ENCODE results near the gene TTC4.

Gene TTC4

DNA sequence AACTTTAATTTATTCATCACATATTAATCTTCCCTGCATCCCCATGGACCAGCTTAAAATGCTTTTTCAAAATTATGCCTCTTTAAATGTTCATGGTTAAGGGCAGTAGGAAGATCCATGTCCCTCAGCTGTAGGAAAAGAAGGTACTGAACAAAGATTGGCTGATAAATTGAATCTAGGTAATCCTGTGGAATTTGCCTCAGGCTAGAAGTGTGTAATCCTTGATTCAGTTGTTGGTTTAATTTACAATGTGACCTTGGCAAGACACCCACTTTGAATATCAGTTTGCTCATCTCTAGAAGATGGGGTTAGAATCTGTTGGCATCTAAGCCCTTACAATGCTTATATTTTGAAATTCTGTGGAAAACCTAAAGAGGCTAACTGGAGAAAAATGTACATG, 6.1 kb downstream of the TTC4 start:
- DNase-seq (ENCODE audit: low spot score) = no peak
- TF ChIP-seq, protein P1, sequence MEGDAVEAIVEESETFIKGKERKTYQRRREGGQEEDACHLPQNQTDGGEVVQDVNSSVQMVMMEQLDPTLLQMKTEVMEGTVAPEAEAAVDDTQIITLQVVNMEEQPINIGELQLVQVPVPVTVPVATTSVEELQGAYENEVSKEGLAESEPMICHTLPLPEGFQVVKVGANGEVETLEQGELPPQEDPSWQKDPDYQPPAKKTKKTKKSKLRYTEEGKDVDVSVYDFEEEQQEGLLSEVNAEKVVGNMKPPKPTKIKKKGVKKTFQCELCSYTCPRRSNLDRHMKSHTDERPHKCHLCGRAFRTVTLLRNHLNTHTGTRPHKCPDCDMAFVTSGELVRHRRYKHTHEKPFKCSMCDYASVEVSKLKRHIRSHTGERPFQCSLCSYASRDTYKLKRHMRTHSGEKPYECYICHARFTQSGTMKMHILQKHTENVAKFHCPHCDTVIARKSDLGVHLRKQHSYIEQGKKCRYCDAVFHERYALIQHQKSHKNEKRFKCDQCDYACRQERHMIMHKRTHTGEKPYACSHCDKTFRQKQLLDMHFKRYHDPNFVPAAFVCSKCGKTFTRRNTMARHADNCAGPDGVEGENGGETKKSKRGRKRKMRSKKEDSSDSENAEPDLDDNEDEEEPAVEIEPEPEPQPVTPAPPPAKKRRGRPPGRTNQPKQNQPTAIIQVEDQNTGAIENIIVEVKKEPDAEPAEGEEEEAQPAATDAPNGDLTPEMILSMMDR (IDR thresholded peaks at IDR 0.05; ENCODE audit: extremely low read depth, insufficient read depth, missing control alignments) = no peak
- in situ Hi-C loops (cut with MboI; ENCODE audit: low pct_unique_long_range_greater_than_20kb, low sequenced_read_pairs, unreplicated experiment) = no loop called here

DNA sequence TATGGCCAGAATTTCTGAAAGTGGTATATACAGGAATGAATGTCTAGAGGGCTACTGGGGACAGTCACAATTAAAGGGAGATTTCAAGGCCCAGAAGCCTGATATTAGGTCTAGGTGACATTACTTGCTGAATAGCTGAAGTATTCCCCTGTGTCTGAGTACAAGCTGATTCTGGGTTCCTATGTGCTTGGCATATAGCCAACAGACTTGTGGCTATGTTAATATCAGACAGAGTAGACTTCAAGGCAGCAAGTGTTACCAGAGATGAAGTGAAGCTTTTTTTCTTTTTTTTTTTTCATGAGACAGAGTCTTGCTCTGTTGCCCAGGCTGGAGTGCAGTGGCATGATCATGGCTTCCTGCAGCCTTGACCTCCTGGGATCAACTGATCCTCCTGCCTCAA, 8.3 kb downstream of the TTC4 start:
- DNase-seq (ENCODE audit: low spot score) = no peak
- in situ Hi-C loops (cut with MboI; ENCODE audit: low pct_unique_long_range_greater_than_20kb, low sequenced_read_pairs, unreplicated experiment) = no loop called here
- TF ChIP-seq, protein P1 (IDR thresholded peaks at IDR 0.05; ENCODE audit: extremely low read depth, insufficient read depth, missing control alignments) = no peak

DNA sequence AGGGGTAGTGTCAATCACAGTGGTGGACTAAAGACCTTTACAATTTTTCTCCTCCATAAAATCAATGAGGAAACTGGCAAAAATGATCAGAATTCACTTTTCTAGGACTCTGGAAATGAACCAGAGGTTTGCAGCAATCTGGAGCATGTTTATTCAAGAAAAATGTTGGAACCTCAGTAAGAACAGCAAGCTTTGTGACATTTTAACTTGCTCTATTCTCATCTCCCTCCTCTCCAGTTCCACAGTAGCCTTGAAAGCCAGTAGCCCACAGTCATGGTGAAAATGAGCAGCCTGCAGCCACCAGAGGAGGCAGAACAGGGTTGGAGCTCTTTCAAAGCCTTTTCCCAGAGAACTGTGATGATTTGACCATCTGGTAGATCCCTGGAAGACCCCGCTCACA, 9.1 kb downstream of the TTC4 start:
- in situ Hi-C loops (cut with MboI; ENCODE audit: low pct_unique_long_range_greater_than_20kb, low sequenced_read_pairs, unreplicated experiment) = no loop called here
- TF ChIP-seq, protein P1 (IDR thresholded peaks at IDR 0.05; ENCODE audit: extremely low read depth, insufficient read depth, missing control alignments) = no peak
- DNase-seq (ENCODE audit: low spot score) = no peak

DNA sequence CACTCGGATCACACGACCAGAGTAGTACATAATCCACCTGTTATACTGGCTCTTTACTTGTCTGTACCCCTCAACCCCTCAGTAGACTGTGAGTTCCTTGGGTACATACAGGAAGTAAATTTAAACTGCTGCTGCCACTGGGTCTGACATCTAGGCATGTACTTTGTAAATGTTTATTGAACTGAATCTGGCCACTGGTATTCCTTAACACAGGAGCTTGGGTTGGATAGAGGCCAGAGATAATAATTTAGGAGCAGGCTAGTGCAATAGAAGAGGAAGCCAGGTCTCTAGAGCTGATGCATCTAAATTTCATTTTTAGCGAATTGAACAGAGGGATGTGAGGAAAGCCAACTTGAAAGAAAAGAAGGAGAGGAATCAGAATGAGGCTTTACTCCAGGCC, 12.4 kb downstream of the TTC4 start:
- TF ChIP-seq, protein P1 (IDR thresholded peaks at IDR 0.05; ENCODE audit: extremely low read depth, insufficient read depth, missing control alignments) = no peak
- in situ Hi-C loops (cut with MboI; ENCODE audit: low pct_unique_long_range_greater_than_20kb, low sequenced_read_pairs, unreplicated experiment) = no loop called here
- DNase-seq (ENCODE audit: low spot score) = no peak

DNA sequence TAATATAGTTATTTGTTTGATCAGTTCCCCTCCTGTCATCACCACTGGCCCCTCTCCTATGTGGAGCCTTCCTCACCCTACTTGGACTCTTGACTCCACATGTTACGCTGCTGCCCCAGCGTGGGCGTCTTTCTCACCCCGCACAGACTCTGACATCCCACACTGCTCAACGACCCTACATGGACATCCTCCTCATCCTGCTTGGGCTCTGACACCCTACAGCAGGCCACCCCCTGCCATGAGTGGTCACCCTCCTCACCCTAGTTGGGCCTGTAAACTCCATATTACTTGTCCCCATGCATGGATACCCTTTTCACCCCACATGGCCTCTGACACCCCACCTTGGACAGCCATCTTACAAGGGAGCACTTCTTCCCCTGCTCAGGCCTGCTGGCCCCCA, 21.0 kb downstream of the TTC4 start:
- TF ChIP-seq, protein P1 (IDR thresholded peaks at IDR 0.05; ENCODE audit: extremely low read depth, insufficient read depth, missing control alignments) = no peak
- no peak for DNase-seq (ENCODE audit: low spot score)
- in situ Hi-C loops (cut with MboI; ENCODE audit: low pct_unique_long_range_greater_than_20kb, low sequenced_read_pairs, unreplicated experiment) = no loop called here

DNA sequence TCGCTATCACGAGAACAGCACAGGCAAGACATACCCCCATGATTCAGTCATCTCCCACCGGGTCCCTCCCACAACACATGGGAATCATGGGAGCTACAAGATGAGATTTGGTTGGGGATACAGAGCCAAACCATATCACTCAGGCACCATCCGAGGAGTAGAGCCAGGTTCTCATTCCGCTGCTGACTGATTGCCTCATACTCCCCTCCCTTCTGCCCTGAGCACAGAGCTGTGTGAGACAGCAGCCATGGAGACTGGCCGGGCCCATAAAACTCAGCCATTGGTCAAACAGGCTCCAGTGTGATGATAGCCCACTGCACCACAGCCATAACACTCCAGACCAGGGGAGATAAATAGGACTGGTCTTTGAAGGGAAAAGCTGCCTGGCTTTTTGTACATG, 22.6 kb downstream of the TTC4 start:
- TF ChIP-seq, protein P1 (IDR thresholded peaks at IDR 0.05; ENCODE audit: extremely low read depth, insufficient read depth, missing control alignments) = no peak
- no peak for DNase-seq (ENCODE audit: low spot score)
- in situ Hi-C loops (cut with MboI; ENCODE audit: low pct_unique_long_range_greater_than_20kb, low sequenced_read_pairs, unreplicated experiment) = no loop called here

DNA sequence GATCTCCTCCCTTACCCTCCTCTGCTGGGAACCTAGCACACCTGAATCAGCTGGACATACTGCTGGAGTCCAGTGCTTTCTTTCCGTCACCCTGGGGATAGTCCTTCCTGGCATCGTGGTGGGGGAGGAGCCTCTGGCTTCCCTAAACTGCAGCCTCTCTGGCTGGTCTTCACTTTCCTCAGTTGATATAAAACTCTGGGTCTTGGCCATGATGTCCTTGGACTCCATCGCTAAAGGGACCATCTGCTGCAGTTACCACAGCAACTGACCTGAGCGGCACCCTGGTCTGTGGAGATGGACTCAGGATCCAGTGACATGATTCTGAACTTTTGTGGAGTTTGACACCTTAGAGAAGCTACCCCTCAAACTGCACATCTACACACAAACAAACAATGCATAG, 25.9 kb downstream of the TTC4 start:
- in situ Hi-C loops (cut with MboI; ENCODE audit: low pct_unique_long_range_greater_than_20kb, low sequenced_read_pairs, unreplicated experiment) = no loop called here
- TF ChIP-seq, protein P1 (IDR thresholded peaks at IDR 0.05; ENCODE audit: extremely low read depth, insufficient read depth, missing control alignments) = no peak
- no peak for DNase-seq (ENCODE audit: low spot score)

Measured in GM13977 (cell line).